ENCODE data around the gene CACNA1B. TPM values are rescaled to one million over a fixed set of nuclear protein-coding genes. Genes with fewer than 3 reads are reported as not detected.
"Not testable (repeated sequence)": the region's sequence is repeated elsewhere in the genome, so short reads cannot be mapped to it uniquely, and the experiment has no call there.

CACNA1B gene
- polyA plus RNA-seq, 1 experiment, result 0.01 TPM

DNA sequence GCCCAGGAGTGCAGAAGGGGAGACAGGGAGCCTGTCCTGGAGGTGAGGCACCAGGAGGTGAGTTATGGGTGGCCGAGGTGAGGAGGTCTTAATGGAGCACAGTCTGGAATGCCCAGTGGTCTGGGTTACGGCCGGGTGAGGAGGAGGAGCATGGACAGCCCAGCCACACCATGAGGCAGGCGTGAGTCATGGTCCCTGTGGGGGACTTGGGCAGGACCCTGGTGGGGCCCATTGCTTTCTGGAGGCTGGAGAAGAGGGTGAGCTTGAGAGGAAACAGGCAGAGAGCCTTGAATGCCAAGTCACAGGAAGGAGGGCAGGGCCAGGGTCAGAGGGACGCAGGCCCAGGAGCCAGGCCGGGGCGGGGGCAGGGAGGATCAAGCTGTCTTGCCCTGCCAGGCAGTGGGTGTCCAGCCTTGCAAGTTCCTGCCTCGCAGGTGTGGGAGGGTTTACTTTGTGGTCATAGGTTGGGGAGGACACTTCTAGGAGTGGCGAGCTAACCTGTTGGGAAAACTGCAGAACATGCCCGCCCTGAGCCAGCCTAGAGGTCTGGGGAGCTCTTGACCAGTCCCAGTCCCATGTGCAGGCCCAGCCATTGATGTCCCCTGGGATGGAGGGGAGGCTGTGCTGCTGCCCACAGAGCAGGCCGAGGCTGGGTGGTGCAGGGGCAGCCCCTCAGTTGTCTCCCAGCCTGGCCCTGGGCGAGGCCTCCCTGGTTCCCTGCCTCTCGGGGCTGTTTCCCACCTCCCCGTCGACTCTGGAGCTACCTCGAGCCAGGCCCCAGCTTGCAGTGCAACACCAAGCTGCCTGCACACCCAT lies 2.8 kb downstream of the CACNA1B start:
- TF ChIP-seq, protein P1, sequence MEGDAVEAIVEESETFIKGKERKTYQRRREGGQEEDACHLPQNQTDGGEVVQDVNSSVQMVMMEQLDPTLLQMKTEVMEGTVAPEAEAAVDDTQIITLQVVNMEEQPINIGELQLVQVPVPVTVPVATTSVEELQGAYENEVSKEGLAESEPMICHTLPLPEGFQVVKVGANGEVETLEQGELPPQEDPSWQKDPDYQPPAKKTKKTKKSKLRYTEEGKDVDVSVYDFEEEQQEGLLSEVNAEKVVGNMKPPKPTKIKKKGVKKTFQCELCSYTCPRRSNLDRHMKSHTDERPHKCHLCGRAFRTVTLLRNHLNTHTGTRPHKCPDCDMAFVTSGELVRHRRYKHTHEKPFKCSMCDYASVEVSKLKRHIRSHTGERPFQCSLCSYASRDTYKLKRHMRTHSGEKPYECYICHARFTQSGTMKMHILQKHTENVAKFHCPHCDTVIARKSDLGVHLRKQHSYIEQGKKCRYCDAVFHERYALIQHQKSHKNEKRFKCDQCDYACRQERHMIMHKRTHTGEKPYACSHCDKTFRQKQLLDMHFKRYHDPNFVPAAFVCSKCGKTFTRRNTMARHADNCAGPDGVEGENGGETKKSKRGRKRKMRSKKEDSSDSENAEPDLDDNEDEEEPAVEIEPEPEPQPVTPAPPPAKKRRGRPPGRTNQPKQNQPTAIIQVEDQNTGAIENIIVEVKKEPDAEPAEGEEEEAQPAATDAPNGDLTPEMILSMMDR (IDR thresholded peaks at IDR 0.05; ENCODE audit: low read depth, low read length), result no peak
- DNase-seq (ENCODE audit: low read depth, low spot score), result no peak
- Histone ChIP-seq H3K4me3 (ENCODE audit: low read depth, low read length) (no peak overlapping the region), H3K27me3 (ENCODE audit: control insufficient read depth, insufficient read depth, low read length) (peaks cover 2% of the 10 kb centered on the region), H3K27ac (ENCODE audit: low read depth, low read length) (no peak overlapping the region), H3K9me3 (ENCODE audit: control insufficient read depth, insufficient read depth, low read length) (peaks cover 46% of the 10 kb centered on the region; the same call in 1 of the 2 replicates)
- ChIA-PET CTCF (no interaction called here), POLR2A (no interaction called here)

DNA sequence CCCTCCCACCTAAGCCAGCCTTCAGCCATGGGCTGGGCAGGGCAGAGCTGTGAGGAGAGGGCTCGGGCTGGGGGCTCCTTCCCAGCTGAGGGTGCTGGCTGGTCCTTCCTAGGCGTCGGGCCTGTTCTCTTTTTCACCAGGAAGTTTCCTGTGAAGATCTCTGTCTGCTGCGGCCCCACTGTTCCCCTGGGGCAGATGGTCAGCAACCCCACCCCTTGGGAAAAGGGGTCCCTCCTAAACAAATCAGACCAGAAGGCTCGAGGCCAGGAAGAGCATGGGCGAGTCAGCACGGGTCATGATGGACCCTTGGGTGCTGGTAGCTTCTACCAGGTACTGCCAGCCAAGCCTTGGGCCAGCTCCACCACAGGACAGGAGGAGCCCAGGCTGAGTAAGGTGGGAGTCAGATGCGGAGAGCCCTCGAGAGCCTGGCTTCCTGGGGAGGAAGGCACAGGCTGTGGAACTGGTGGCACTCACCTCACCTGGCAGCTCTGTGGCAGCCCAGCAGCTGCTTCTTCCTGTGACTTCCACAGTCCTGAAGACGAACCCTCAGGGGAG lies 3.5 kb downstream of the CACNA1B start:
- ChIA-PET CTCF (no interaction called here), POLR2A (no interaction called here)
- no peak for DNase-seq (ENCODE audit: low read depth, low spot score)
- H3K27me3 ChIP-seq (ENCODE audit: control insufficient read depth, insufficient read depth, low read length), result peaks cover 2% of the 10 kb centered on the region
- H3K27ac ChIP-seq (ENCODE audit: low read depth, low read length), result no peak overlapping the region
- no peak overlapping the region for H3K4me3 ChIP-seq (ENCODE audit: low read depth, low read length)
- peaks cover 41% of the 10 kb centered on the region; the same call in 1 of the 2 replicates for H3K9me3 ChIP-seq (ENCODE audit: control insufficient read depth, insufficient read depth, low read length)
- TF ChIP-seq, protein P1 (IDR thresholded peaks at IDR 0.05; ENCODE audit: low read depth, low read length), result no peak

DNA sequence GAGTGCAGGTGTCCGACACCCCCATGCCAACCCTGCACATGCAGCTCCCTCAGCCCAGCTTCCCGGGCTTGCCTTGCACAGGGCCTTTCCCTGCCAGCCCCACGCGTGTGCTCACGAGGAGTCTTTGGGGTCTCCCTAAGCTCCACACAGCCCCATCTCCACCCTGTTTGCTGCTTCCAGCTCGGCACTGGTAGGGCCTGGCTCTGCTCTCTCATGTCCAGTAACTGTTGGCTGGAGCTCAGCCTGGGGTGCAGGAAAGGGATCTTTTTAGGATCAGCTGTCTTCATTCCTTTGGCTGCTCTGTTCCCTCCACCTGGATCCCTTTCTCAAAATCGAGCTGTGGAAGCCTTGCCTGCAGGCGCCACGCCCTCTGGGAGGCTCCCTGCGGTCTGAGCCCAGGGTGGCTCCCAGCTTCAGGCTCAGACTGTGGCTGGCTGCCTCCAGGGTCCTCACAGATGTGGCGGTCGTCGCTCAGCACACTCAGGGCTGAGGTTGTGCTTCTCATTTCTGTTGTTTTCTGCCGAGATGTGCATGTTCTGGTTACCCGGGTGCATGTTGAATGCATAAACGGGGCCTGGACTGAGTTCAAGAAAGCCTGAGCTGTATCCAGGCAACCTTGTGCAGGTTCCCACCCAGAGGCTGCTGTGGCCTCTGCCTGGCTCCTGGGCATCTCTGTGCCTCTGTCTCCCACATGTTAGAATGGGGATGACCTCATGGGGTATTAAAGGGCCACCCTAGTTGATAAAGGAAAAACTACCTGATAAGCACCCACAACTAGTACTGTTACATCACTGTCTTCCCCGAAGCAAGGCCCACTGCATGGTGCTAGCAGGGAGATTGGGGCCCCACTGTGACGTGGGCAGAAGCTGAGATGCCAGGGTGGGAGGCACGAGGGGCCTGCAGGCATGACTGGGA lies 4.3 kb downstream of the CACNA1B start:
- ChIA-PET CTCF (no interaction called here), POLR2A (no interaction called here)
- DNase-seq (ENCODE audit: low read depth, low spot score), result no peak
- Histone ChIP-seq H3K27ac (ENCODE audit: low read depth, low read length) (no peak overlapping the region), H3K9me3 (ENCODE audit: control insufficient read depth, insufficient read depth, low read length) (peaks cover 35% of the 10 kb centered on the region; the same call in 1 of the 2 replicates), H3K4me3 (ENCODE audit: low read depth, low read length) (no peak overlapping the region), H3K27me3 (ENCODE audit: control insufficient read depth, insufficient read depth, low read length) (no peaks in the 10 kb centered on the region)
- TF ChIP-seq, protein P1 (IDR thresholded peaks at IDR 0.05; ENCODE audit: low read depth, low read length), result no peak

DNA sequence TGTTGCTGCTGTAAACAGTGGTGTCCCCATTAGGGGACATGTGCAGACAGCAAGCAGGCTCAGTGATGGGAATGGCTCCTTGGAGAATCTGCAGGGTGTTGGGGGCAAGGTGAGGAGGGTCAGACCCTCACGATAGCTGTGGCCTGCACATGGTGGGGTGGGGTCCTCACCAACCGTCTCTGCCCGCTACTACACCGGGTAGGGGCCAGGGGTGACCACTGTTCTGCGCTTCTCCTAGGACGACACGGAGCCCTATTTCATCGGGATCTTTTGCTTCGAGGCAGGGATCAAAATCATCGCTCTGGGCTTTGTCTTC lies 4.9 kb downstream of the CACNA1B start:
- ChIA-PET POLR2A (no interaction called here), CTCF (no interaction called here)
- DNase-seq (ENCODE audit: low read depth, low spot score), result no peak
- Histone ChIP-seq H3K9me3 (ENCODE audit: control insufficient read depth, insufficient read depth, low read length) (peaks cover 33% of the 10 kb centered on the region; the same call in 1 of the 2 replicates), H3K27me3 (ENCODE audit: control insufficient read depth, insufficient read depth, low read length) (no peaks in the 10 kb centered on the region), H3K4me3 (ENCODE audit: low read depth, low read length) (no peak overlapping the region), H3K27ac (ENCODE audit: low read depth, low read length) (no peak overlapping the region)
- TF ChIP-seq, protein P1 (IDR thresholded peaks at IDR 0.05; ENCODE audit: low read depth, low read length), result no peak

DNA sequence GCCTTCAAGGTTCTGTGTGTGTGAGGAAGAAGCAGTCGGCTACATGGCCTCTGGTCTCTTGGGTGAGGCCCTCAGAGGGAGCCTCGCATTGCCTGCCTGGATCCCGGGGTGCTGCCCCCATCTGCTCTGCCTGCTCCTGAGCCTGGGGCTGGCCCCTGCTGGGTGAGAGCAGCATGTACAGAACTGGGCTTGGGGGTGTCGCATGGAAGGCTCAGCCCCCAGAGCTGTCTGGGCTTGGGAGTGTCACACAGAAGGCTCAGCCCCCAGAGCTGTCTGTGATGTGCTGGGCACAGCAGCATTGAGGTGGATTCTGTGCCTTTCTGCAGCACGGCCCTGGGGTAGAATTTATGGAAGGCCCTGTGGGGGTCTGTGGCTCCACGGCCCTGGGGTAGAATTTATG lies 6.4 kb downstream of the CACNA1B start:
- H3K4me3 ChIP-seq (ENCODE audit: low read depth, low read length); POLR2A ChIA-PET; CTCF ChIA-PET; DNase-seq (ENCODE audit: low read depth, low spot score); H3K27me3 ChIP-seq (ENCODE audit: control insufficient read depth, insufficient read depth, low read length); H3K27ac ChIP-seq (ENCODE audit: low read depth, low read length): not testable (repeated sequence)
- H3K9me3 ChIP-seq (ENCODE audit: control insufficient read depth, insufficient read depth, low read length), result peaks cover 29% of the 10 kb centered on the region; the same call in 1 of the 2 replicates

DNA sequence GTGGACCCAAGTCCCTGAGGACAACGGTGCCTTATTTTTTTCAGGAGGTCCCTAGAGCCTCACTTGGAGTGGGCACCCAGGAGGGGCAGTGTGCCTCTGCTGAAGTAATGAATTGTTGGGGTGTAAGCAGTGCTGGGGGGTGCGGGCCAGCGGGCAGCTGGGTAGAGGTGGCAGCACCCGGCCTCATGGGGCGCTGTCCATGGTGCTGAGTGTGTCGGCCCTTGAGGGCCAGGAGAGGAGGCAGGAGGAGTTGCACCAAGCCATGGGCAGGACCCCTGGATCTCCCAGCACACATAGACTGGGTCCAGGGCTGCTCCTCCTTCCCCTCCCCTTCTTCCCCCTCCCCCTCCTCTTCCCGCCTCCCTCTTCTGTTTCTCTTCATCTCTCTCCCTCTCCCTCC lies 7.0 kb downstream of the CACNA1B start:
- CTCF ChIA-PET; H3K4me3 ChIP-seq (ENCODE audit: low read depth, low read length): not testable (repeated sequence)

DNA sequence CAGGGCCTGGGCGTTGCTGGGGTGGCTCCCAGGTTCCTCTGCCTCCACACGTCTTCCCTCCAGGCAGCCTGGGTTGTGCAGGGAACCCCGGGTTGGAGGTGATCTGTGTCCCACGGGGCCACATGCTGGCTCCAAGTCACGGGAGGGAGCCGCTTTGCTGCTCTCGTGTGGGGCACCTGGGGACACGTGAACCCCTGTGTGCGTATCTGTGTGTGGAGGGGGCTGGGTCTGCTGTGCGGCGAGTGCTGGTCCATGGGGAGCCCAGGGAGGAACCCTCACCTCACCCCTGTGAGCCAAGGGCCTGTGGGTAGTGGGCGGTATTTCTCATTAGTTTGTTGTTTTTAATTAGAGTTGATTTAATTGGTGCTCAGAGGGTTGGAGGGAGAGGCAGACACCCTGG lies 7.5 kb downstream of the CACNA1B start:
- H3K27me3 ChIP-seq (ENCODE audit: control insufficient read depth, insufficient read depth, low read length); DNase-seq (ENCODE audit: low read depth, low spot score); POLR2A ChIA-PET; CTCF ChIA-PET; H3K4me3 ChIP-seq (ENCODE audit: low read depth, low read length); H3K27ac ChIP-seq (ENCODE audit: low read depth, low read length): not testable (repeated sequence)
- H3K9me3 ChIP-seq (ENCODE audit: control insufficient read depth, insufficient read depth, low read length), result peaks cover 27% of the 10 kb centered on the region; the same call in 1 of the 2 replicates

More for the DNA sequence above, 7.0 kb downstream of the CACNA1B start:
- H3K27me3 ChIP-seq (ENCODE audit: control insufficient read depth, insufficient read depth, low read length); POLR2A ChIA-PET; DNase-seq (ENCODE audit: low read depth, low spot score); H3K27ac ChIP-seq (ENCODE audit: low read depth, low read length): not testable (repeated sequence)
- H3K9me3 ChIP-seq (ENCODE audit: control insufficient read depth, insufficient read depth, low read length), result peaks cover 27% of the 10 kb centered on the region; the same call in 1 of the 2 replicates

DNA sequence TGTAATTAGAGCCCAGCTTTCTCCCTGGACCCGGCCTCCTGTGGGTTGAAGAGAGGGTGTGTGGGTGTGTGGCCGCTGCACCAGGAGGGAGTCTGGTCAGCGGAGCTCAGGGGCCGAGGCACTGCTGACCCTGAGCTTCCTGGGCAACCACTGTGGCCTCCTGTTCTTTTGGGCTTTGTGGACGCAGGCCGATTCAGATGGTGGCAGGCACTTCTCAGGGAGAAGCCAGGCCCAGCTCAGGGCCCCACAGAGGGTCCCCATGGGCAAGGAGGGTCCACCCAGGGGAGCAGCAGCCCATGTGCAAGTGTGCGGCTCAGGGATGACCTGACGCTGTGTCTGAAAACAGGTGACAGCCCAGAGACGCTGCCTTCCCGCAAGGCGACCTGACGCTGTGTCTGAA lies 11.0 kb downstream of the CACNA1B start:
- H3K4me3 ChIP-seq (ENCODE audit: low read depth, low read length); CTCF ChIA-PET; H3K27ac ChIP-seq (ENCODE audit: low read depth, low read length); POLR2A ChIA-PET; DNase-seq (ENCODE audit: low read depth, low spot score); H3K27me3 ChIP-seq (ENCODE audit: control insufficient read depth, insufficient read depth, low read length): not testable (repeated sequence)
- H3K9me3 ChIP-seq (ENCODE audit: control insufficient read depth, insufficient read depth, low read length), result peaks cover 27% of the 10 kb centered on the region

Data from AG04450 (cell line).